Effector CD4-positive, alpha-beta T cell (primary cell): Measurements from ENCODE around the gene SRSF3.
A peak's percentile ranks its signal among the peaks of the same experiment; 100 is the strongest.
"Not testable (repeated sequence)": the region's sequence is repeated elsewhere in the genome, so short reads cannot be mapped to it uniquely, and the experiment has no call there.

Source experiments
- DNase-seq: peaks from one replicate; pipeline ENCODE4 v3.0.0-alpha.2; 2020

The SRSF3 gene

GRCh38 chr6:36605560-36606391 is 11.6 kb downstream of the SRSF3 start:
- DNase-seq = no peak

GRCh38 chr6:36607305-36607682 is 13.1 kb downstream of the SRSF3 start:
- not testable (repeated sequence) for DNase-seq

- no peak for DNase-seq
These were observed 13.7 kb downstream of the SRSF3 start for GRCh38 chr6:36607683-36608386.

GRCh38 chr6:36608788-36609563 is 14.8 kb downstream of the SRSF3 start:
- no peak for DNase-seq

GRCh38 chr6:36609582-36609981 is 15.4 kb downstream of the SRSF3 start:
- no peak for DNase-seq

GRCh38 chr6:36610041-36610955 is 16.1 kb downstream of the SRSF3 start:
- DNase-seq = no peak

GRCh38 chr6:36610956-36611336 is 16.8 kb downstream of the SRSF3 start:
- no peak for DNase-seq

GRCh38 chr6:36611679-36612078 is 17.5 kb downstream of the SRSF3 start:
- DNase-seq = not testable (repeated sequence)

GRCh38 chr6:36612101-36612625 is 18.0 kb downstream of the SRSF3 start:
- no peak for DNase-seq

- no peak for DNase-seq
These were observed 19.2 kb downstream of the SRSF3 start for GRCh38 chr6:36613200-36613995.

- DNase-seq = peak; percentile 34
These were observed 21.0 kb downstream of the SRSF3 start for GRCh38 chr6:36615018-36615761.

- no peak for DNase-seq
These were observed 22.8 kb downstream of the SRSF3 start for GRCh38 chr6:36616893-36617521.

GRCh38 chr6:36618366-36619355 is 24.5 kb downstream of the SRSF3 start:
- no peak for DNase-seq

- no peak for DNase-seq
These were observed 27.3 kb downstream of the SRSF3 start for GRCh38 chr6:36621371-36621855.

- no peak for DNase-seq
These were observed 28.9 kb downstream of the SRSF3 start for GRCh38 chr6:36622901-36623546.

GRCh38 chr6:36623547-36624459 is 29.6 kb downstream of the SRSF3 start:
- peak; percentile 69 for DNase-seq
